Superior temporal gyrus (tissue), 1 donor: ENCODE measurements around the gene PLAC8L1.
"Not testable (repeated sequence)": the region's sequence is repeated elsewhere in the genome, so short reads cannot be mapped to it uniquely, and the experiment has no call there.

ENCODE experiments used
- DNase-seq: peaks from one replicate; pipeline ENCODE4 v3.0.0-alpha.2; 2016; ENCODE audit errors: extremely low spot score

Gene PLAC8L1

GRCh38 chr5:146105477-146105876, at the start of gene PLAC8L1:
TSS of gene PLAC8L1 (minus strand) at chr5:146105577. CDS start at chr5:146104311, 1,266 bp downstream.
- no peak for DNase-seq

- no peak for DNase-seq
Observed at GRCh38 chr5:146151970-146152369, 46.6 kb upstream of the PLAC8L1 start.

GRCh38 chr5:146137967-146138403, 32.6 kb upstream of the PLAC8L1 start:
- no peak for DNase-seq

GRCh38 chr5:146130440-146131045, 25.2 kb upstream of the PLAC8L1 start:
- peak; percentile 86 for DNase-seq

- no peak for DNase-seq
Observed at GRCh38 chr5:146126068-146126467, 20.7 kb upstream of the PLAC8L1 start.

- DNase-seq = no peak
Observed at GRCh38 chr5:146124580-146124979, 19.2 kb upstream of the PLAC8L1 start.

- not testable (repeated sequence) for DNase-seq
Observed at GRCh38 chr5:146121451-146121850, 16.1 kb upstream of the PLAC8L1 start.

- DNase-seq = no peak
Observed at GRCh38 chr5:146118322-146118721, 12.9 kb upstream of the PLAC8L1 start.

- not testable (repeated sequence) for DNase-seq
Observed at GRCh38 chr5:146117216-146117615, 11.8 kb upstream of the PLAC8L1 start.

- DNase-seq = no peak
Observed at GRCh38 chr5:146116361-146116760, 11.0 kb upstream of the PLAC8L1 start.

GRCh38 chr5:146112476-146112875, 7.1 kb upstream of the PLAC8L1 start:
- no peak for DNase-seq

GRCh38 chr5:146111409-146111808, 6.0 kb upstream of the PLAC8L1 start:
- DNase-seq = no peak

GRCh38 chr5:146109379-146109778, 4.0 kb upstream of the PLAC8L1 start:
- DNase-seq = no peak

GRCh38 chr5:146108870-146109269, 3.5 kb upstream of the PLAC8L1 start:
- DNase-seq = not testable (repeated sequence)

- DNase-seq = no peak
Observed at GRCh38 chr5:146107901-146108300, 2.5 kb upstream of the PLAC8L1 start.

GRCh38 chr5:146103594-146103993, 1.8 kb downstream of the PLAC8L1 start:
- DNase-seq = no peak

- no peak for DNase-seq
Observed at GRCh38 chr5:146101646-146102045, 3.7 kb downstream of the PLAC8L1 start.

GRCh38 chr5:146098047-146098446, 7.3 kb downstream of the PLAC8L1 start:
- DNase-seq = no peak

- DNase-seq = no peak
Observed at GRCh38 chr5:146091881-146092280, 13.5 kb downstream of the PLAC8L1 start.

GRCh38 chr5:146089287-146089686, 16.1 kb downstream of the PLAC8L1 start:
- DNase-seq = no peak

GRCh38 chr5:146088098-146088497, 17.3 kb downstream of the PLAC8L1 start:
- no peak for DNase-seq

GRCh38 chr5:146084376-146084775, 21.0 kb downstream of the PLAC8L1 start:
- DNase-seq = no peak

GRCh38 chr5:146082798-146083197, 22.6 kb downstream of the PLAC8L1 start:
- DNase-seq = no peak

- no peak for DNase-seq
Observed at GRCh38 chr5:146081556-146081955, 23.8 kb downstream of the PLAC8L1 start.
